NCI-H1694 (cell line): Measurements from ENCODE around the gene CFAP251.
"Not testable (repeated sequence)": the region's sequence is repeated elsewhere in the genome, so short reads cannot be mapped to it uniquely, and the experiment has no call there.

Experiments
- DNase-seq: peaks from one replicate; lab custom pipeline; 2025; lab: John Stamatoyannopoulos, UW

CFAP251 gene

DNA sequence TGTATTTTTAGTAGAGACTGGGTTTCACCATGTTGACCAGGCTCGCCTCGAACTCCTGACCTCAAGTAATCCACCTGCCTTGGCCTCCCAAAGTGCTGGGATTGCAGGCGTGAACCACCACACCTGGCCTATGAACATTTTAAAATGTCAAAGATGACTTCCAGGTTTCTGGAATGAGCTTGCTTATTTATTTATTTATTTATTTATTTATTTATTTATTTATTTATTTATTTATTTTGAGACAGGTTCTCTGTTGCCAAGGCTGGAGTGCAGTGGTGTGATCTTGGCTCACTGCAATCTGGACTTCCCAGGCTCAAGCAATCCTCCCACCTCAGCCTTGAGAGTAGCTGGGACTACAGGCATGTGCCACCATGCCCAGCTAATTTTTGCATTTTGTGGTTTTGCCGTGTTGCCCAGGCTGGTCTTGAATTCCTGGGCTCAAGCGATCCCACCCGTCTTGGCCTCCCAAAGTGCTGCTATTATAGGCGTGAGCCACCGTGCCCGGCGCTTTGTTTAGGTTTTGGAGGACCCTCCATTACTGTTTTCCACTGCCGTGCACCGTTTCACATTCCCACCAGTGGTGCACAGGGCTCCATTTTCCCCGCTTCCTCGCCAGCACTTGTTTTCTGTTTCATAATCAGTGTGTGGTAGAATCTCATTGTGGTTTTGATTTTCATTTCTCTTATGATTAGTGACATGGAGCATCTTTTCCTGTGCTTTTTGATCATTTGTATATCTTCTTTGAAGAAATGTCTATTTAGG, 6.4 kb upstream of the CFAP251 start:
- DNase-seq = no peak

- DNase-seq = no peak
Measured at GRCh38 chr12:121915841-121916321, 2.5 kb upstream of the CFAP251 start.

DNA sequence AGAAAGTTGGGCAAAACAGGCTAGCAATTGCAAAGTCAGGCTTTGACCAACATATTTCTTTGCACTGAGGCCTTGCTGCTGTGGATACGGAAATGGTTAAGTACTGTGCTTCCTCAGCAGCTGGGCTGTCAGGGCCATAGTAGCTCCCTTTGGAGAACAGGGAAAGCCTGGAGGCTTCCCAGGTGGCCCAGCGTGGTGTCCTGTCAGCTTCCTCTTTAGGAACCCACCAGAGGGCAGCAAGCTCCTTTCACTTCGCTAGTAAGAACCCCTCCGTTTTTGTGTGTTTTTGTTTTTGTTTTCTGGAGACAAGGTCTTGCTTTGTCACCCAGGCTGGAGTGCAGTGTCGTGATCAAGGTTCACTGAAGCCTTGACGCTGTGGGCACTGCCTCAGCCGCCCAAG, 1.7 kb upstream of the CFAP251 start:
- DNase-seq = no peak

- no peak for DNase-seq
Measured at GRCh38 chr12:121918679-121919038, 267 bp downstream of the CFAP251 start.

GRCh38 chr12:121921066-121921465, 2.7 kb downstream of the CFAP251 start:
- DNase-seq = no peak

DNA sequence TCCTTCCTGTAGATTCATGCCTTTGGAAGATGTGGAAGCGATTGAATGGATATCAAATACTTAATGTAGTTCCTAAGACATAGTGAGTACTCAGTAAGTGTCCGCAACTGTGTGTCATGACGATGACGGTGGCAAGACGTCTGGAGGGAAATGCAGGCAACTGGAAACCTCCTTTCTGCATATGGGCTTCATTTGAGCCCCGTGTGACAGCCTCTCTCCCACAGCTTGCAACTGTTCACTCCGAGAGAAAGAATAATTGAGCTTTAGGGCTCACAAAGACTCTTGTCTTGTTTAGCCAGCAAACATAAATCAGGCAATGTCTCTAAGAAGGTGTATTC, 6.9 kb downstream of the CFAP251 start:
- DNase-seq = no peak

GRCh38 chr12:121926874-121927706, 8.7 kb downstream of the CFAP251 start:
- no peak for DNase-seq

- no peak for DNase-seq
Measured at GRCh38 chr12:121927813-121928212, 9.4 kb downstream of the CFAP251 start.

DNA sequence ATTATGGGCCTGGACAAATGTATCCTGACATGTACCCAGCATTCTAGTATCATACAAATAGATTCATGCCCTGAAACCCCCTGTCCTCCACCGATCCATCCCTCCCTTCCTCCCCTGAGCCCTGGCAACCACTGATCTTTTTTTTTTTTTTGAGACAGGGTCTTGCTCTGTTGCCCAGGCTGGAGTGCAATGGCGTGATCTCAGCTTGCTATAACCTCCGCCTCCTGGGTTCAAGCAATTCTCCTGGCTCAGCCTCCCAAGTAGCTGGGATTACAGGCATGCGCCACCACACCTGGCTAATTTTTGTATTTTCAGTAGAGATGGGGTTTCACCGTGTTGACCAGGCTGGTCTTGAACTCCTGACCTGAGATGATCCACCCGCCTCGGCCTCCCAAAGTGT, 11.2 kb downstream of the CFAP251 start:
- DNase-seq = not testable (repeated sequence)

DNA sequence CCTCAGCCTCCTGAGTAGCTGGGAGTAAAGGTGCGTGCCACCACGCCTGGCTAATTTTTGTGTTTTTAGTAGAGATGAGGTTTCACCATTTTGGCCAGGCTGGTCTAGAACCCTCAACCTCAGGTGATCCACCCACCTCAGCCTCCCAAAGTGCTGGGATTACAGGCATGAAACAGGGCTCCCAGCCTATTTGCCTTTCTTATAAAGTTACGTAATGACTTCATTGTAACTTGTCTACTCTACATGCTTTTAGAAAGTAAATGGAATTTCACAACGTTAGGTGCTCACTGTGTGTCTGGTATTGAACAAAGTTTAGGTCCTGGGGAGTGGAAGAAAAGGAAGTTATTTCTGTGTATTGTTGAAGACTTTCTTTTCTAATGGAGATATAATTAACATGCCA, 12.5 kb downstream of the CFAP251 start:
- no peak for DNase-seq

DNA sequence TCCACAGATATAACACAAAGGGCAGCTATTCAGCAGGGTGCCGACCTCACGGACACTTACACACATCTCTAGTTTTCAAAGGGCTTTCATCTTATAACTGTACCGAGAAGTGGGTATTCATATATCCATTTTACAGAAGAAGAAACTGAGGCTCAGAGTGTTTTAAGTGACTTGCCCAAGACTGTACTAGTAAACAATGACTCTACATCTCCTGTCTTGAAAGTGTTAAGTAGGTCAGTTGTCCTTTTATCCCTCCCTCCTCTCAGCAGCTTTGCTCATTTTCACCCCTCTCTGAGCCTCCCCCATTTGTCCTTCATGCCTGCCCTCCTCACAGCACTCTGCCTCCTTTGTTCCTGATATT, 13.8 kb downstream of the CFAP251 start:
- DNase-seq = no peak

DNA sequence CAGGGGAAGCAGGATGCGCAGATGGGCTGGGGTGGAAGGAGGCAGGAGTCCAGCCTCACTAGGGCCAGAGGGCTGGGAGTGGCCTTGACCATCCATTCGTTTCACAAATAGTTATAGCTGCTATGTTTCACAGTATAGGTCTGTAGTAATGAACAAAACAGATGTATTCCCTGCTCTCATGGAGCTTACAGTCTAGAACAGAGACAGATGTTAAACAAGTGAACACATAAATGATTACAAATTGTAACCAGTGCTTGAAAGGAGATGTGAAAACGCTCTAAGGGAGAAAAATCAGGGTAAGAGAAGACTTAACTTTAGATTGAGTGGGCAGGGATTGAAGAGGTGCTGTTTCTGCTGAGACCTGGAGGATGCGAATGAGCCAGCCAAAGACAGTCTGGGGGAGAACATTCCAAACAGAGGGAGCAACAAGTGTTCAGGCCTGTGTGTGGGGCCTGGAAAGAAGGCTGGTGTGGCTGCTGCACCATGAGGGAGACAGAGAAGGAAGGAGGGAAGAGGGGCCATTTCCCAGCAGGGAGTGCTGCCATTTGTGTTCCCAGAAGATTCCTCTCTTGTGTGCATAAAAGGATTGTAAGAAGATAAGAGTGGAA, 14.6 kb downstream of the CFAP251 start:
- DNase-seq = no peak

- DNase-seq = no peak
Measured at GRCh38 chr12:121933522-121934308, 15.3 kb downstream of the CFAP251 start.

GRCh38 chr12:121934309-121934664, 15.9 kb downstream of the CFAP251 start:
- no peak for DNase-seq

GRCh38 chr12:121937654-121938053, 19.3 kb downstream of the CFAP251 start:
- DNase-seq = no peak

DNA sequence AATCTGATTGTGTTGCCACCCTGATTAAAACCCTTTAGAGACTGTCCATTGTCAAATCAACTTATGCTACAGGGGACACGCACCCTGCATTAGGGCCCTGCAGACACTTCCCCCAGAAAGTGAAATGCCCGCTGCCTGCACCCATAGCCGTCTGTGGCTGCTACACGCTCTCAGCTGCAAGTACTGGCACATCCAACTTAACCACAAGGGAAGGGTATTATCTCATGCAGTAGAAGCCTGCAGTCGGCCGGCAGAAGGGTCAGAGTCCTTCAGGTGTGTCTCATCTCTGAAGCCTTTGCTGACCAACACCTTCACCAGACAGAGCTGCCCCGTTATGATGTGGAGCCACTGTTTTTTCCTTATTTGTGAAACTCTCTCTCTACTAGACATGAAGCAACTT, 20.8 kb downstream of the CFAP251 start:
- DNase-seq = no peak

DNA sequence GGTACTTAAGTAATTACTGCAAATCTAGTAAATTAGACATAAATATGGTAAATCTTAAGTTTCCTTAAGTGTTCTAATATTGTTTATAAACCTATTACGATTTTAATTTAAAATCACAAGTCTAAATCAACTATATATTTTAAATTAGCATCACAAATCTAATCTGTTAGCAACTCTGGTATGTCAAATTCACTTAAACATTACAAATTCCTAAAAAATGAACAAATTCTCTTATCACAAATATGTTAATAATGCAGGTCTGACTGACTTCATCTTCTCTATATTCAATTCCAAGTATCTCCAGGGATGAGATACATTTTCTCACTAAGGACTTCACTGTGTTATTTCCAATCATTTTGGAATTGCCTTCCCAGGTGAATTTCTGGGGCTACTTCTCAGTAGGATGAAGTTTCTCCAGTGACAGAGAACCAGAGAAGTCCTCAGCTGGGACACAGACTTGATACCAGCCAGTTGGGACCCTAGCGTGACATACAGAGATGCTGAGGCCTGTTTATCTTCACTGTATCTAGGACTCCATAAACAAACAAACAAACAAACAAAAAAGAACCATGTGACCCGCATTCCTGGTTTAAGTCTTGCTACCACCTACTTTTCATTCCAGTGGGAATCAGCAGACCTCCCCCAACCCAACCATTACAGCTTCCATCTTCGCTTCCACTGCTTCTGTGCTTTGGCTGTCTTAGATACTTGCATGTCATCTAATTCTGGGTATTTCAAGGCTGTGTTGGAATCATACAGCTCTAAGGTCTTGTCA, 21.8 kb downstream of the CFAP251 start:
- no peak for DNase-seq

DNA sequence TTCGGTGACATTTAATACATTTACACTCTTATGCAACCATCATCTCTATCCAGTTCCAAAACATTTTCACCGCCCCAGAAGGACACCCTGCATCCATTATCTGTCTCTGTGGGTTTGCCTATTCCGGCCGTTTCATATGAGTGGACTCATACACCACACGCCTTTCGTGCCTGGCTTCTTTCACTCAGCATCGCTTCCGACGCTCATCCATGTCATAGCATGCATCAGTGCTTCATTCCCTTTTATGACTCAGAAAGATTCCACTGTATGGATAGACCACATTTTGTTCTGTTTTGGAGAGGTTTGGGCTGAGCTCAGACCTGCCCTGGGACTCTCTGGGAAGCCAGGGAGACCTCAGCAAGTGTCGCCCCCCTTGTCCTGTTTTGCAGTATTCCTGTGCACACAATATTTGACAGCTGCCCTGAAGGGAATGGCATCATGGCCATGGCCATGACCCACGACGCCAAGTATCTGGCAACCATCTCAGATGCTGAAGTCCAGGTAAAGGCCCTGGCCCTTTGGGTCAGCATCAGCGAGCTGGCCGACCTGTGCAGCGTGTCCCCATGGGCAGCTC, 23.8 kb downstream of the CFAP251 start:
- no peak for DNase-seq

DNA sequence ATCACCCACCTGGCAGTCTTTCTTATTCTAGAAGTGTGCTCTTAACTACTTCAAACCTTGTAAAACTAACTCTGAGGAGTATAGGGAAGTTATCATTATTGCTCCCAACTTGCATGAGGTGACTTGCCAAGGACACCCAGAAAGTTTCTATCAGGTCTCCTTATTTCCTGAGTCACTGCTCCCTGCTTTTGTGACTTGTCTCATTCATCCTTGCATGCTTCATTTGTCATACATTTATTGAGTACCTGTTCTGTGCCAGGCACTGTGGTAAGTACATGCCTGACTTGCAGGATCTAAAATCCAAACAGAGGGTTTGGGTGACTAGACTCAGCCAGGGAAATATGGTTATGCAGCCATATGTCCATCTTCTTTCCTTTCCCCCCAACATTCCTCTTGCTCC, 25.5 kb downstream of the CFAP251 start:
- no peak for DNase-seq

GRCh38 chr12:121946313-121947025, 28.1 kb downstream of the CFAP251 start:
- DNase-seq = no peak

- no peak for DNase-seq
Measured at GRCh38 chr12:121947981-121948380, 29.6 kb downstream of the CFAP251 start.
